Measurements from ENCODE around the gene HNRNPH1.

Gene HNRNPH1

GRCh38 chr5:179624841-179625271, 1.4 kb upstream of the HNRNPH1 start:
- no peak overlapping the region for H3K9ac ChIP-seq
- H3K4me3 ChIP-seq (IDR thresholded peaks at IDR 0.05; ENCODE audit: insufficient read depth, low read depth, low read length): no peak overlapping the region
- no peak overlapping the region for H3K27ac ChIP-seq
- peaks cover 34% of the 10 kb centered on the region for H3K79me2 ChIP-seq (ENCODE audit: insufficient read depth, low read depth)
- H4K20me1 ChIP-seq (ENCODE audit: insufficient read depth): peaks cover 26% of the 10 kb centered on the region
- no peak overlapping the region for H3K4me2 ChIP-seq
- TF ChIP-seq CTCF (conservative IDR thresholded peaks at IDR 0.05; ENCODE audit: low read depth, low read length): no peak
- no peaks in the 10 kb centered on the region for H3K27me3 ChIP-seq (ENCODE audit: insufficient read depth, low read depth)
- peaks cover 10% of the 10 kb centered on the region; the same call in 1 of the 2 replicates for H3K36me3 ChIP-seq (ENCODE audit: insufficient read depth)
- H2AFZ ChIP-seq (ENCODE audit: low read depth): no peak overlapping the region
- H3K4me1 ChIP-seq (ENCODE audit: low read depth, poor library complexity, severe bottlenecking): peaks cover 21% of the 10 kb centered on the region

- Histone ChIP-seq H3K36me3 (ENCODE audit: insufficient read depth) (peaks cover 10% of the 10 kb centered on the region; the same call in 1 of the 2 replicates), H3K4me2 (peak overlapping the region; percentile 57), H3K27me3 (ENCODE audit: insufficient read depth, low read depth) (no peaks in the 10 kb centered on the region), H4K20me1 (ENCODE audit: insufficient read depth) (peaks cover 32% of the 10 kb centered on the region), H2AFZ (ENCODE audit: low read depth) (peak overlapping the region; percentile 75), H3K9ac (peak overlapping the region; percentile 77), H3K79me2 (ENCODE audit: insufficient read depth, low read depth) (peaks cover 41% of the 10 kb centered on the region), H3K27ac (peak overlapping the region; percentile 93), H3K4me1 (ENCODE audit: low read depth, poor library complexity, severe bottlenecking) (peaks cover 28% of the 10 kb centered on the region), H3K4me3 (IDR thresholded peaks at IDR 0.05; ENCODE audit: insufficient read depth, low read depth, low read length) (no peak overlapping the region)
- no peak for TF ChIP-seq CTCF (conservative IDR thresholded peaks at IDR 0.05; ENCODE audit: low read depth, low read length)
Observed at GRCh38 chr5:179623906-179624741, 653 bp upstream of the HNRNPH1 start.

- H3K27ac ChIP-seq: peak overlapping the region; percentile 3; the same call in 1 of the 2 replicates
- H3K4me2 ChIP-seq: peak overlapping the region; percentile 83
- no peak for TF ChIP-seq CTCF (conservative IDR thresholded peaks at IDR 0.05; ENCODE audit: low read depth, low read length)
- H3K27me3 ChIP-seq (ENCODE audit: insufficient read depth, low read depth): no peaks in the 10 kb centered on the region
- H3K9ac ChIP-seq: peak overlapping the region; percentile 63; the same call in 1 of the 2 replicates
- H3K79me2 ChIP-seq (ENCODE audit: insufficient read depth, low read depth): peaks cover 65% of the 10 kb centered on the region
- H2AFZ ChIP-seq (ENCODE audit: low read depth): no peak overlapping the region
- H4K20me1 ChIP-seq (ENCODE audit: insufficient read depth): peaks cover 48% of the 10 kb centered on the region
- H3K36me3 ChIP-seq (ENCODE audit: insufficient read depth): peaks cover 30% of the 10 kb centered on the region; the same call in 1 of the 2 replicates
- no peak overlapping the region for H3K4me3 ChIP-seq (IDR thresholded peaks at IDR 0.05; ENCODE audit: insufficient read depth, low read depth, low read length)
- H3K4me1 ChIP-seq (ENCODE audit: low read depth, poor library complexity, severe bottlenecking): peaks cover 38% of the 10 kb centered on the region
Observed at GRCh38 chr5:179621551-179622214, 1.8 kb downstream of the HNRNPH1 start.

GRCh38 chr5:179620703-179621350, 2.6 kb downstream of the HNRNPH1 start:
- Histone ChIP-seq H3K79me2 (ENCODE audit: insufficient read depth, low read depth) (peaks cover 70% of the 10 kb centered on the region), H3K27ac (0 out of 2 replicates have a peak overlapping the region, but pooled peaks have one; percentile 3), H3K36me3 (ENCODE audit: insufficient read depth) (peaks cover 31% of the 10 kb centered on the region; the same call in 1 of the 2 replicates), H3K4me2 (peak overlapping the region; percentile 83), H4K20me1 (ENCODE audit: insufficient read depth) (peaks cover 49% of the 10 kb centered on the region), H3K4me1 (ENCODE audit: low read depth, poor library complexity, severe bottlenecking) (peaks cover 40% of the 10 kb centered on the region), H3K9ac (peak overlapping the region; percentile 63; the same call in 1 of the 2 replicates), H2AFZ (ENCODE audit: low read depth) (no peak overlapping the region), H3K4me3 (IDR thresholded peaks at IDR 0.05; ENCODE audit: insufficient read depth, low read depth, low read length) (no peak overlapping the region), H3K27me3 (ENCODE audit: insufficient read depth, low read depth) (no peaks in the 10 kb centered on the region)
- TF ChIP-seq CTCF (conservative IDR thresholded peaks at IDR 0.05; ENCODE audit: low read depth, low read length): no peak
